ENCODE results near the gene PPFIA2. TPM values are rescaled to one million over a fixed set of nuclear protein-coding genes. Genes with fewer than 3 reads are reported as not detected.

PPFIA2 gene
- polyA plus RNA-seq, 12 donors, result 1.3 to 3.0 (median 2.2) TPM; not detected in 2

DNA sequence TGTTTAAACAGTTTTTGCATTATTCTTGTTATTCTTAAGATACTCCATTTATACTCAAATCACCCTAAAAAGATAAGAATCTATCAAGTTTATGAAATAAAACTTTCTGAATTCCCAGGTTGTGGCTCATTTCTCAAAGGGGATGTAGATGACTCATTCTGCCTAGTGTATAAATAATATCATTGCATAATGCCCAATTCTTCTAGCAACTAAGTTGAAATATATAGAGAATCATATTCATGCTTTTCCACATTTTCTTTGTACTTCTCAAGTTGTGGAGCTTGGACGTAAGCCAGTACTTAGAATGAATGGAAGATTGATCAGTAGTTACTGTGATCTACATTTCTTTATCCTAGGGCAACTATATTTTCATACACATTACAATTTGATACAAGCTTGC lies 201.1 kb downstream of the PPFIA2 start:
- no peak for DNase-seq

GRCh38 chr12:81546811-81547210 lies 212.3 kb downstream of the PPFIA2 start:
- DNase-seq, result no peak

GRCh38 chr12:81543621-81544139 lies 215.5 kb downstream of the PPFIA2 start:
- no peak for DNase-seq

GRCh38 chr12:81542065-81543010 lies 216.8 kb downstream of the PPFIA2 start:
- DNase-seq, result no peak

- DNase-seq, result no peak
Observed at GRCh38 chr12:81541121-81541520, 218.0 kb downstream of the PPFIA2 start.

DNA sequence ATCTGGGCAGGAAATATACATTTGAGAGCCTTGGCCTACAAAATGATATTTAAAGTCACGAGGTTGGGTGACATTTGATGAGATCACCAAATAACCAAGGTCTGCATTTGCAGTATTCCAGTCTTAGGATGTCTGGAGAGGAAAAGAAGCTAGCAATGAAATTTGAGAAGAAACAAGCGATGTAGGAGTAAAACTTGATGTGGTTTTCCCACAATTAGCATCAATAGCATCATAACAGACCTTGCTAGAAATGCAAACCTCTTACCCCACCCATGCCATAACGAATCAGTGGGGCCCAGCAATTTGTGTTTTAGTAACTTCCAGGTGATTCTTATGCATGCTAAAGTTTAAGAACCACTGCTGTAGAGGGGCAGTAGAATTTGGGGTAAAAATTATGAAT lies 219.9 kb downstream of the PPFIA2 start:
- DNase-seq, result no peak

- DNase-seq, result no peak
Observed at GRCh38 chr12:81533054-81533453, 226.1 kb downstream of the PPFIA2 start.

DNA sequence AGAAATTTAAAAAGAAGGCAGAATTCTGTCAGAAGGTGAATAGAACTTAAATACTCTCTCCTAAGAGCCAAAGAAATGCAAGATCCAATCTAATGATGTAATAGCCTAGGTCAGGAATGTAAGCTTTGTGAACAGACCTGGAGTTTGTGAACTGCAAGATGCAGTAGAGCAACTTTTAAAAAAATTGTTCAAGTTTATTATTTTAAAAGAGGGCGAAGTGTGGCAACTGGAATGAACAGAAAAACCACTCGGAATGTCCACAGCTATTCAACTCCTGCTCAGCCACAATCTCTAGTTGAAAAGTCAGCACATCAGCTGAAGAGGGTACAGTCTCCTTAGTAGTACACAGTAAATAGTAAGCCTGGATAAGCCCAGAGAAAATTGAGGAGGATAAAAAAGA lies 228.8 kb downstream of the PPFIA2 start:
- no peak for DNase-seq

DNA sequence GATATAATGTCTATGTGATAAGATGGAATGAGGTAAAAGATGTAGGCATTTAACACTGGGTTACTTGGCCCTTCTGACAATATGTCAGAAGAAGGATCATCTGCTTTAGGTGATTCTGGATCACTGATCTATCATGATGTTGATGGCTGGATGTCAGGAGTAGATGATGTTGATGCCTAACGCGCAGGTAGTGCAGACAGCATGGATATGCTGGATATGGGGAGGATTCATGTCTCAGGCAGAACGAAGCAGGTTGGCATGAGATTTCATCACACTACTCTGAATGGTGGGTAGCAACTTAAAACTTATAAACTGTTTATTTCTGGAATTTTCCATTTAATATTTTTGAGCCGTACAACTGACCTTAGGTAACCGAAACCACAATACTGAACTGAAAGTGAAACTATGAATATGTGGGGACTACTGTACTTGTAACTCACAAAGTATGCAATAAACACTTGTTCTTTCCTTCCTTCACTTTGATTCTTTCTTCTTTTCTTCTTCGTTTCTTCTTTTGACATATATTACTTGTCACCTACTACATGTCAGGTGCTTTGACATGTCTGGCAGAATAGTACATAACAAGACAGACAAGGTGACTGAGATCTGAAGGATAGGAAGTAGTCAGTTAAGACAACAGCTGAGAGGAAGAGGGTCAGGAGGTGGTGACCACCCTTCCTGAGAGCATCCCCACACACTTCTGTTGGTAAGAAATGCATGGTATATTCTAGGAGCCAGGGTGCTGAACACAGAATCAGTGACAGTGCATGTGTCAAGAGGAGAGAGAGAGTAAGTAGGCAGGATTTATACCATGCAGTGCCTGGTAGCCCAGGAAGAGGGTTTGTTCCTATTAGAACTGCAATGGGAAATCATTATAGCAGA lies 238.8 kb downstream of the PPFIA2 start:
- no peak for DNase-seq

- no peak for DNase-seq
Observed at GRCh38 chr12:81518638-81519037, 240.5 kb downstream of the PPFIA2 start.

GRCh38 chr12:81517296-81517695 lies 241.9 kb downstream of the PPFIA2 start:
- DNase-seq, result no peak

GRCh38 chr12:81502912-81503695 lies 256.0 kb downstream of the PPFIA2 start:
- no peak for DNase-seq

- DNase-seq, result no peak
Observed at GRCh38 chr12:81500788-81501187, 258.4 kb downstream of the PPFIA2 start.

GRCh38 chr12:81499809-81500208 lies 259.3 kb downstream of the PPFIA2 start:
- DNase-seq, result no peak

GRCh38 chr12:81492131-81492720 lies 266.9 kb downstream of the PPFIA2 start:
- no peak for DNase-seq

GRCh38 chr12:81472934-81473333 lies 286.2 kb downstream of the PPFIA2 start:
- DNase-seq, result no peak

GRCh38 chr12:81470923-81471322 lies 288.2 kb downstream of the PPFIA2 start:
- no peak for DNase-seq

DNA sequence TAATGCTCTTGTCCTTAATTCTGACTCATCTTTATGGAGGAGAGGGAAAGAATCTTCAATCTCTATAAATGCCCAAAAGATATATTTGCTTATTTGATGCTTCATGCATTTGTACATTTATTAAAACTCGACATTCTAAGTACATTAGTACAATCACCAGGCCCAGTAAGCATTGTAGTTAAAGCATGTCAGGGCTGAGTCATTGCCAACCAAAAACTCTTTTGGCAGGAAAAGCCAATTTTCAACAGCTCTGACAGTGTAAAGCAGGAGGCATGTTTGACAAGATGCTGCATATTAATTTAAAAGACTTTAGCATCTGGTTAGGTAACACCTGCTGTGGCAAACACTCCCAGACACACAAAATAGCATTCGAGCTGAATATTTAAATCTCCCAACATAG lies 290.9 kb downstream of the PPFIA2 start:
- peak; percentile 39 for DNase-seq

DNA sequence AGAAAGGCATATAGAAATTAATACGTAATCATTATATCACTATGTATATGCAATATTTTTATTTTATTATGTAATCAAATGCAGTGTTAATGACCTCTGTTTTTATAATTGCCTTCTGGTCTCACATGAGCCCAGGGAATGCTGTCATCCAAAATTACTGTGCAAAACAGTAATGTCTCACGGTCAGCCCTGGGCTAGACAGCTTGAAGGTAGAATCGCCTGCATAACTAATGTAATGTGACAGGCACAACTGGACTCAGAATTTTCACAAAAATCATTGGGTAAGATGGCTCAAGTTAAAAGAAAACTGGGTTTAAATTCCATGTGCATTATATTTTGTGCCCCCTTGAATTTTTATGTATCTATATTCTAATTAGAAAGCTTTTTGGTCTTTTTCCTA lies 293.3 kb downstream of the PPFIA2 start:
- DNase-seq, result no peak

GRCh38 chr12:81465191-81465590 lies 294.0 kb downstream of the PPFIA2 start:
- DNase-seq, result no peak

DNA sequence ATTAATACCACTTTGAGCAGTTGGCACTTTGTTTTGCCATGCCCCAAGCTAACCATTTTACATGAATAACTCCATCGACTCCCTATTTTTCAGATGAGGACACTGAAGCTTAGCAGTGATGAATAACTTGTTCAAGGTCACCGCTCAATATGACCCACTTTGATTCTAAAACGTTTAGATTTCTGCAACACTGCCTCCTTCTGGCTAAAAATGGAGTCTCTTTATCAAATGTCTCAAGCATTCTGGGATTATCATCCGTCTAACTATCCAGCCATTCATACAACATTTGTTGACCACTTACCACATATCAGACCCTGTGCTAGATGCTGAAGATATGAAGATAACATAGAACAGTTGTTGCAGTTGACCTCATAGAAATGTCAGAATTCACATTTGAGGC lies 298.0 kb downstream of the PPFIA2 start:
- no peak for DNase-seq

Measured in muscle of arm (tissue), 12 donors.